HUES64 (cell line): ENCODE results near the gene RIMBP2.

Experiments used
- H3K27ac ChIP-seq: 2 replicates; pipeline ENCODE4 v1.7.0; 2013; ENCODE audit warnings: low read depth, low read length, inconsistent platforms
- H3K27me3 ChIP-seq: 2 replicates; pipeline ENCODE4 v1.6.1; 2013; ENCODE audit warnings: mild to moderate bottlenecking, low read length; ENCODE audit not compliant: insufficient read depth
- H3K36me3 ChIP-seq: 2 replicates; pipeline ENCODE4 v1.6.1; 2013; ENCODE audit warnings: mild to moderate bottlenecking, low read length; ENCODE audit not compliant: insufficient read depth
- H3K4me1 ChIP-seq: 2 replicates; pipeline ENCODE4 v1.6.1; 2013; ENCODE audit warnings: mild to moderate bottlenecking, low read length, moderate library complexity; ENCODE audit not compliant: insufficient read depth
- H3K4me3 ChIP-seq: 2 replicates; pipeline ENCODE4 v1.5.1; 2013; ENCODE audit warnings: mild to moderate bottlenecking, low read length, moderate library complexity
- H3K9ac ChIP-seq: 2 replicates; pipeline ENCODE4 v1.6.1; 2013; ENCODE audit warnings: mild to moderate bottlenecking, low read depth, low read length
- H3K9me3 ChIP-seq: 2 replicates; pipeline ENCODE4 v1.6.1; 2013; ENCODE audit warnings: low read depth, low read length; ENCODE audit not compliant: insufficient read depth
- WGBS: fragments of 150-250, 120-280 bp; methylation state at CpG from one replicate; pipeline ENCODE4 v1.1.7; 2013; ENCODE audit warnings: missing lambda C conversion rate; 5-methylcytosine and 5-hydroxymethylcytosine counted together

The RIMBP2 gene

DNA sequence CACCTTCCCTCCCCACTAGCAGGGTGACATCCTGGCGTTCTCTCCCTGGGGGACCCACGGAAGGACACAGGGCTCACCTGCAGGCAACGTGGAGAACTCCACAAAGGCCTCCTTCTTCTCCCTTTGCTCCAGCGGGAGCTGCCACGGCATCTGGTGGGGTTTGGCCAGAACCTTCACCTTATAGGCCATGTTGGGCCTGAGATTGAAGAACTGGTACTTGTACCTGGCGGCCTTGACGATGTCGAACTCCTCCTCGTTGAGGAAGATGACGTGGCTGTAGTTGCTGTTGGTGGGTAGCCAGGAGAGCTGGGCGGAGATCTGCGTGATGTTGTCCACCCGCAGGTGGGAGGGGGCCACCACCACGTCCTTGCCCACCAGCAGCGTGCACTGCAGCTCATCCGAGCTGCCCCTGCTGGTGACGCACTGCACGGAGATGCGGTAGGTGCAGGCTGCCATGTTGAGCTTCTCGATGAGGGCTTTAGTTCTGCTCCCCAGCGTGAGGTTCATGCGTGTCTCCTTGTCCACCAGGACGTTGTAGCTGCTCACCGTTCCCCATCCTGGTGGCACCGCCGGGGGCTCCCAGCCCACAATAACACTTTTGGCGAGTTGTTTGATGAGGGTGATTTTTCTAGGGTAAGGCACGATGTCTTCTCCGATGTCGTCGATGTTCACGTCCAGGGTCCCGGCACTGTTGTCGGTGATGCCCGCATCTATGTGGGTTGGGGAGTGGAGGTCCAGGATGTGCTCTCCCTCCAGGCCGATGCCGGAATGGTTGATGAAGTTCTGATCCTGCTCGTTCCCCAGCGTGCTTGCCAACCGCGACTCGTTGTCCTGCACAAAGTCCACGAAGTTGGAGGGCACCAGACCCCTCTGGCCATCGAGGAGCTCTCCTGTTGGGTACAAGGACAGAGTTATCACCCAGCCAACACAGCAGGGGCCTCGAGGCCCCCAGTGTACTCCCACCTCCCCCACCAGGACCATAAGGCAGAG is 274.0 kb downstream of the RIMBP2 start:
- Histone ChIP-seq H3K36me3 (no peaks in the 10 kb centered on the region), H3K4me3 (no peak overlapping the region), H3K4me1 (no peaks in the 10 kb centered on the region), H3K27ac (no peak overlapping the region), H3K9me3 (no peaks in the 10 kb centered on the region), H3K9ac (no peak overlapping the region), H3K27me3 (no peaks in the 10 kb centered on the region)
- WGBS = 95% methylated on average over 45 of the region's 45 CpGs

DNA sequence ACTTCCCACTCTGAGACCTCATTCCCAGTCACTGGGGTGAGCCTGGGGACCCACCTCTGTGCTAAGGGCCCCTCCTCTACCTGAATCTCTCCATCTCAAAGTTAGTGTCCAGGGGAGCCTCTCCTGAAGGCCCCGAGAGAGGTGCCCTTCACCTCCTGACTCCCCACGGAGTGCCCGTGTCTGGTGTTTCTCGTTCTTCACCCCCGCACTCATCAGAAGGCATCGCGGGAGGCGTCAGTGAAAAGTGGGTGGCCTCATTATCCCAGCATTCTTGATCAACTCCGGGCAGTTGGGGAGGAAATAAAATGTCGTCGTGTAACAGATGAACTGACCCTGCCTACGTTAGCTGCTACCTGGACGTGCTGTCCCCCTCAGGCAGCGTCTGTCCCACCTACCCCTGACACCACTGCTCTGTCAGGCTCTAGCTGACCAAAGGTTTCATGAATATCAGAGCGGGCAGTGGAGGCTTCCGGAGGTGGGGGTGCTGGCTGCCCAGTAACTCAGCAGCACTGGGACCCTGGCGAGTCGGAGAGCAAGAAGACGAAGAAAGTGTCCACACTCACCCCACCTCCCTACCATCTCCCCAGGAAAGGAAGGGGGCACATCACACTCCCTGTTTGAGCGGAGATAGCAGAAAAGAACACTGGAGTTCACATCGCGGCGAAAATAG is 275.6 kb downstream of the RIMBP2 start:
- no peaks in the 10 kb centered on the region for H3K36me3 ChIP-seq
- H3K27me3 ChIP-seq = no peaks in the 10 kb centered on the region
- H3K4me1 ChIP-seq = no peaks in the 10 kb centered on the region
- H3K9ac ChIP-seq = no peak overlapping the region
- H3K4me3 ChIP-seq = no peak overlapping the region
- no peaks in the 10 kb centered on the region for H3K9me3 ChIP-seq
- no peak overlapping the region for H3K27ac ChIP-seq
- 94% methylated on average over 23 of the region's 23 CpGs for WGBS

DNA sequence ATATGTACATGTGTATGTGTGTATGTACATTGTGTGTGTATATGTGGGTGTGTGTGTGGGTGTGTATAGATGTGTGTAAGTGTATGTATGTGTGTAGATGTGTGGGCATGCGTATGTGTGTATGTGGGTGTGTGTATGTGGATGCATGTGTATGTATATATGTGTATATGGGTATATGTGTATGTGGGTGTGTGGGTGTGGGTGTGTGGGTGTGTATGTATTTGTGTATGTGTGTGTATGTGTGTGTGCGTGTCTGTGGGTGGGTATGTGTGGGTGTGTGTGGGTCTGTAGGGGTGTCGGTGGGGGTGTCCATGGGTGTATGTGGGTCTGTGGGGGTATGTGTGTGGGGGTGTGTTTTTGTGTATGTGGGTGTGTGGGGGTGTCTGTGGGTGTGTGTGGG is 276.8 kb downstream of the RIMBP2 start:
- Histone ChIP-seq H3K9ac (no peak overlapping the region), H3K4me1 (no peaks in the 10 kb centered on the region), H3K27ac (no peak overlapping the region), H3K36me3 (no peaks in the 10 kb centered on the region), H3K9me3 (no peaks in the 10 kb centered on the region), H3K27me3 (no peaks in the 10 kb centered on the region), H3K4me3 (no peak overlapping the region)
- 90% methylated on average over 3 of the region's 3 CpGs for WGBS

DNA sequence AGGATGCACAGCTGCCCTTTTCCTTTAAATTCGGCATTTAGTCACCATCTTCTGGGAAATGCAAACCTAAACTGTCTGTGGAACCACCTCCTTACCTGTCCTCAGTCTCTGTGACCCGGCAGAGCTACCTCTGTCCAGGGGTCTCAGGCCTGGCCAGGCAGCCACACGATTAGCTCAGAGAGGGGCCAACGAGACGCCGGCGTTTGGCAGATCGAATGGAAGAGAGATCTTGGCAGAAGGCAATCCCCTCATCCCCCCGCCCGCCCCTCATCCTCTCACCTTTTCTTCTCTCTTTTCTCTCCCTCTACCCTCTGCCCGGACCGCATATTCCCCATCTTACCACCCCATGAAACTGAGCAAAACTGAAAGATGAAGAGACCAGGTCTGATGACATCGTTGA is 277.4 kb downstream of the RIMBP2 start:
- no peaks in the 10 kb centered on the region for H3K9me3 ChIP-seq
- H3K4me3 ChIP-seq = no peak overlapping the region
- H3K36me3 ChIP-seq = no peaks in the 10 kb centered on the region
- H3K27ac ChIP-seq = no peak overlapping the region
- no peaks in the 10 kb centered on the region for H3K27me3 ChIP-seq
- H3K9ac ChIP-seq = no peak overlapping the region
- 90% methylated on average over 13 of the region's 13 CpGs for WGBS
- H3K4me1 ChIP-seq = no peaks in the 10 kb centered on the region

DNA sequence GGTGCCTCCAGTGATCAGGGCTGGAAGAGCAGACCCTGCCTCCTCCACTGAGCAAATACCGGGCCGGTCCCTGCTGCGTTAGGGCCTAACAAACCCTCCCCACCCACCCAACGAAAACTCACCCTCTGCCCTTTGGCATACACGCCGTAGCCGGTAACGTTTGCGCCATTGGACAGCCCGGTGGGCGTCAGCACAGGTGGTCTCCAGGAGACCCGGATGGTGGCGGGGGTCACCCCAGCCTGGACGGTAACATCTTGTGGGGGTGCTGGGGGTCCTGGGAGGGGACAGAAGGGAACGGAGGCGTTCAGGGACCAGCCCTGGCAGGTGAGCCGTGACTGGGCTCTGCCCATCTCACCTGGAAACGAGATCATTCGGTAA is 277.9 kb downstream of the RIMBP2 start:
- WGBS = 95% methylated on average over 19 of the region's 19 CpGs
- no peaks in the 10 kb centered on the region for H3K36me3 ChIP-seq
- no peaks in the 10 kb centered on the region for H3K9me3 ChIP-seq
- no peak overlapping the region for H3K4me3 ChIP-seq
- no peaks in the 10 kb centered on the region for H3K4me1 ChIP-seq
- H3K27ac ChIP-seq = no peak overlapping the region
- H3K27me3 ChIP-seq = no peaks in the 10 kb centered on the region
- no peak overlapping the region for H3K9ac ChIP-seq

DNA sequence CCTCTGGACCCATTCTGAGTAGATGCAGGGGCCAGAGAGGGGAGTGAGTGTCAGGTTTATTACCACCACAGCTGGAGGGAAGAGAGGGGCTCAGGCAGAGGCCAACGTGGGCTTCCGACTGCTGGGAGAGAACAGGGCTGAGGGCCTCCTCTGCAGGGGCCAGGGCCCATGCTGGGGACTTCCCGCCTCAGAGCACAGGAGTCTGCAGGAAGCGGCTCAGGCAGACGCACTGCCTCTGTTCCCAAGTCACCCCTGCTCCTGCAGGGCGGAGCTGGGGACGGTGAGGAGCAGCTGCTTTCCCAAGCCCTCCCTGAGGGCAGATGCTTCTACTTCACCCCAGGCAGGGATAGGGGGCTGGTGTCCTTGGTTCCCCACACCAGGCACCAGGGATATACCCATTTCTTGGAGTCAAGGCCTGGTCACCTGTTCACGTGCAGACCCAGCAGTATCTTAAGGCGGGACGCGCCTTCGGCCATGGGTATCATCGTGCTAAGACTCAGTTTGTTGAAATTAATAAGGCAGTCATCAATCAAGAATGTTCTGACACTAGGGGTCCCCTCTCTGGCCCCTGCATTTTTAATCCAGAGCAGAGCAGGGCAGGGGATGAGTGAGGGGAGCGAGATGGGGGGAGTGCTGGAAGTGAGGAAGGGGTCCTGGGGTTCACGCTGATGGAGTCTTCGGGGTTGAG is 278.4 kb downstream of the RIMBP2 start:
- WGBS = 92% methylated on average over 16 of the region's 16 CpGs
- Histone ChIP-seq H3K4me1 (no peaks in the 10 kb centered on the region), H3K9ac (no peak overlapping the region), H3K27me3 (no peaks in the 10 kb centered on the region), H3K4me3 (no peak overlapping the region), H3K27ac (no peak overlapping the region), H3K36me3 (no peaks in the 10 kb centered on the region), H3K9me3 (no peaks in the 10 kb centered on the region)

DNA sequence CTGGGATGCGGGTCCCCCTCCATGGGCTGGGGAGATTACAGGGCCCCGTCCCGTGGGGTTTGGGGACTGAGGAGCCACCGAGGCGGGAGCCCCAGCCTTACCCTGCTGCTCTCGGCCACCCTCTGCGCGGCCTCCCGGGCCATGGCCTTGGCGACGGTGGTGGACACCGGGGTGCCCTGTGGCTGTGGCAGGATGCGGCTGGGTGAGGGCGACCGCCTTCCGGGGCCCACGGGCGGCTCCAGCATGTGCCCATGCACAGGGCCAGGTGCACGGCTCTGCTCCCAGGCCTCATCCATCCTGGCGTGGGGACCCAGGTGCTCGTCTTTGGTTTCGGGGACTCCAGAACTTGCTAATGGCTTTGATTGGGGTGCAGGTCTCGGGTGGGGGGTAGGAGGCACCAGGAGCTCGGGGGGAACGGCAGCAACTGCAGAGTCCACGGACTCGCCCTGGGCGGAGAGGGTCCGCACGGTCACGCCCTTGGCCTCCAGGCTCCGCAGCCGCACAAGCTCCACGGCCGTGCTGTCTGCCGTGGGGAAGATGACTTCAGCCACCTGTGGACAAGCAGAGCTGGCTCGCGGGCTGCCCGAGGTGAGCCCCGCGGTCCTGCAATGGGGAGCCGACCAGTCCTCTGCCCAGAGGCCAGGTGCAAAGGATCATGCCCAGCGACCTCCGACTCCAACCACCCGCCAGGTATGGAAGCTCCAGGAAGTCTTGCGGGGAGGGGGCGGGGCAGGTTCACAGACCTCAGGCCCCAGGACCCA is 279.2 kb downstream of the RIMBP2 start:
- no peaks in the 10 kb centered on the region for H3K36me3 ChIP-seq
- no peaks in the 10 kb centered on the region for H3K27me3 ChIP-seq
- no peaks in the 10 kb centered on the region for H3K4me1 ChIP-seq
- H3K27ac ChIP-seq = no peak overlapping the region
- H3K4me3 ChIP-seq = no peak overlapping the region
- 97% methylated on average over 47 of the region's 47 CpGs for WGBS
- no peak overlapping the region for H3K9ac ChIP-seq
- H3K9me3 ChIP-seq = no peaks in the 10 kb centered on the region

DNA sequence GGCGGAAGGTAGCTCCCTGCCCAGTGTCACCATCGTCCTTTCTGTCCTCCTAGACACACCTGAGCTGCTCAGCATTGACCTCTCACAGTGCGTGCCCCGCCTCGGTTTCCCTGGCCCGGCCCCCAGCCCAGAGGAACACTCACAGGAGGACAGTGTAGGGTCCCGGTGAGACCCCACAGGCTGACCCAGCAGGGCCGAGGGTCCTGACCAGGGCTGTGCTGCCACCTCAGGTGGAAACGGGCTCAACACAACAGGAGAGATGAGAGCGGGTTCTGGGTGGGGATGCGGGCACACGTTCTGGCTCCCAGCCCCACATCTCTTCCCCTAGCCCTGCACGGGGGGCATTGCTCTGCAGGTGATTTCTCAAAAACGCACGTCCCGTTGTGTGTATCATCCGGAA is 280.3 kb downstream of the RIMBP2 start:
- no peaks in the 10 kb centered on the region for H3K9me3 ChIP-seq
- no peak overlapping the region for H3K9ac ChIP-seq
- no peaks in the 10 kb centered on the region for H3K36me3 ChIP-seq
- no peak overlapping the region for H3K27ac ChIP-seq
- H3K27me3 ChIP-seq = no peaks in the 10 kb centered on the region
- no peaks in the 10 kb centered on the region for H3K4me1 ChIP-seq
- no peak overlapping the region for H3K4me3 ChIP-seq
- WGBS = 94% methylated on average over 17 of the region's 17 CpGs

DNA sequence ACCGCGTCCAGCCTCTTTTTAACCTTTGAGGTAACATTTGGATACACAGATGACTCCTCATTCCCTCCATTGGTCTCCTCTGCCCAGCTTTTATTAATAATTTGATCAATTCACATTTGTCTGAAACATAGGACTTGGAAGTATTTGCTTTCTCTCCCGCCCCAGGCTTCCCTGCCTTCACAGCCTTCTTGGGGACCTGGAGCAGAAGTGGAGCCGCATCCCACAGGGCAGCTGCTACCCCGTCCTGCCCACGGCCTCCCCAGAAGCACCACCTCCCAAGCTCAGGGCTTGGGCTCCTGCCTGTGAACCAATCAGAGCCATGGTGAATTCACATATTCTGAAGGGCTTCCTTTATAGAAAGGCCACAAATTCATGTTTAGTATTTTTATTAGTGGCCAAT is 280.8 kb downstream of the RIMBP2 start:
- Histone ChIP-seq H3K9ac (no peak overlapping the region), H3K27me3 (no peaks in the 10 kb centered on the region), H3K36me3 (no peaks in the 10 kb centered on the region), H3K4me1 (no peaks in the 10 kb centered on the region), H3K4me3 (no peak overlapping the region), H3K9me3 (no peaks in the 10 kb centered on the region), H3K27ac (no peak overlapping the region)
- WGBS = 81% methylated on average over 6 of the region's 6 CpGs

DNA sequence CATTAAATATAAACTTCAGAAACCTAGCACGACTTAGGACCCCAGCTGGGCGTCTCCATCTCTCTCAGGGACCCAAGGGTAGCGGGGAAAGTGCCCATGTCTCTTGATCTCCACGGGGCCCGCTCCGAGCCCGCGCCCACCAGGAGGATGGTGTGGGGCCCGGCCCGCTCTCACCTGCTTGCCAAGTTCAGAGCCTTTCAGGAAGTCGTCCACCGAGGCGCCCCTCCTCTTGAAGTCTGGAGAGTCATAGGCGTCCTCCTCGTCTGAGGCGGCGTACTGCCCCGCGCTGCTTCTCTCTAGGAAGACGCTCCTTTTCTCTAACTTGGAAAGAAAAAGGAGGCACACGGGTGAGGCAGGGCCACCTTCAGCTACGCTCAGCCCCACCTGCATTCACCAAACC is 281.5 kb downstream of the RIMBP2 start:
- H3K27ac ChIP-seq = no peak overlapping the region
- no peaks in the 10 kb centered on the region for H3K27me3 ChIP-seq
- H3K4me3 ChIP-seq = no peak overlapping the region
- no peaks in the 10 kb centered on the region for H3K4me1 ChIP-seq
- 94% methylated on average over 22 of the region's 22 CpGs for WGBS
- H3K36me3 ChIP-seq = no peaks in the 10 kb centered on the region
- H3K9me3 ChIP-seq = no peaks in the 10 kb centered on the region
- H3K9ac ChIP-seq = no peak overlapping the region
